H1 (cell line): Measurements from ENCODE around the gene TMEM255B. TPM values are rescaled to one million over a fixed set of nuclear protein-coding genes. Genes with fewer than 3 reads are reported as not detected.

ENCODE experiments used
- CBX5 ChIP-seq: fragments of 300-800, 300-1000 bp; sonication (generic); IDR thresholded peaks from 2 replicates; pipeline ENCODE4 v1.7.1; 2016; ENCODE audit warnings: antibody characterized with exemption, low read length, low read depth
- JUND ChIP-seq: IDR thresholded peaks from 2 replicates; pipeline ENCODE4 v1.6.1; 2011; ENCODE audit warnings: mild to moderate bottlenecking, improper control_type of control experiment, low read length
- MAFK ChIP-seq: IDR thresholded peaks from 2 replicates; pipeline ENCODE4 v1.6.1; 2012; ENCODE audit warnings: low read depth, mild to moderate bottlenecking, improper control_type of control experiment, low read length
- PHF8 ChIP-seq: fragments of 200-600 bp; sonication (generic); conservative IDR thresholded peaks from 2 replicates; pipeline ENCODE4 v1.7.1; 2012; ENCODE audit warnings: low read depth, mild to moderate bottlenecking, inconsistent platforms, low read length, moderate library complexity
- POU5F1 ChIP-seq: IDR thresholded peaks from 2 replicates; pipeline ENCODE4 v1.6.1; 2011; ENCODE audit warnings: low read depth, mild to moderate bottlenecking, low read length, moderate library complexity
- SIN3A ChIP-seq, 2 experiments: IDR thresholded peaks in 1 of 2; conservative IDR thresholded peaks in 1 of 2; 2 replicates each; pipeline ENCODE4 v1.6.1; 2011 to 2012; ENCODE audit warnings: low read length in 2 of 2, improper control_type of control experiment in 1 of 2, low read depth in 1 of 2, mild to moderate bottlenecking in 1 of 2
- SUZ12 ChIP-seq: fragments of 200-600 bp; sonication (generic); IDR thresholded peaks from 2 replicates; pipeline ENCODE4 v1.6.1; 2012; ENCODE audit warnings: mild to moderate bottlenecking, inconsistent platforms, low read length, moderate library complexity, mixed read lengths
- polyA plus RNA-seq, 7 experiments: library from polyadenylated mRNA; depleted of rRNA in 3 of 7; stranded (reverse) in 5 of 7; unstranded in 2 of 7; fragments of >200 nt in 5 of 7; fragments of 200-250 nt in 2 of 7; gene quantifications; 1 replicate in 5 of 7; 2 replicates in 1 of 7; 4 replicates in 1 of 7; pipeline versions ENCODE4 v1.2.1 to v1.2.3, GENCODE V29; 2011 to 2013; ENCODE audit warnings: missing spikeins in 2 of 7, mixed read lengths in 2 of 7
- total RNA-seq: library from RNA; stranded (reverse); fragmentation: NEBNext Ultra II Directional; extraction: Animal tissue kit (Norgen Biotek cat#: 25700); gene quantifications from 2 replicates; pipeline ENCODE4 v1.2.1, GENCODE V29; 2021
- TF ChIP-seq, protein P1 (sequence below): fragments of 300-600 bp; sonication (generic); IDR thresholded peaks from 2 replicates; pipeline ENCODE4 v1.7.1; 2012; ENCODE audit warnings: low read length, moderate library complexity, mild to moderate bottlenecking, inconsistent platforms; ENCODE audit not compliant: insufficient replicate concordance

The TMEM255B gene
- total and polyA plus RNA-seq, 2 of the 8 experiments (the other 6 are each of a cell fraction or from before 2014, with no cell fraction given), result 3.4 to 4.4 TPM

DNA sequence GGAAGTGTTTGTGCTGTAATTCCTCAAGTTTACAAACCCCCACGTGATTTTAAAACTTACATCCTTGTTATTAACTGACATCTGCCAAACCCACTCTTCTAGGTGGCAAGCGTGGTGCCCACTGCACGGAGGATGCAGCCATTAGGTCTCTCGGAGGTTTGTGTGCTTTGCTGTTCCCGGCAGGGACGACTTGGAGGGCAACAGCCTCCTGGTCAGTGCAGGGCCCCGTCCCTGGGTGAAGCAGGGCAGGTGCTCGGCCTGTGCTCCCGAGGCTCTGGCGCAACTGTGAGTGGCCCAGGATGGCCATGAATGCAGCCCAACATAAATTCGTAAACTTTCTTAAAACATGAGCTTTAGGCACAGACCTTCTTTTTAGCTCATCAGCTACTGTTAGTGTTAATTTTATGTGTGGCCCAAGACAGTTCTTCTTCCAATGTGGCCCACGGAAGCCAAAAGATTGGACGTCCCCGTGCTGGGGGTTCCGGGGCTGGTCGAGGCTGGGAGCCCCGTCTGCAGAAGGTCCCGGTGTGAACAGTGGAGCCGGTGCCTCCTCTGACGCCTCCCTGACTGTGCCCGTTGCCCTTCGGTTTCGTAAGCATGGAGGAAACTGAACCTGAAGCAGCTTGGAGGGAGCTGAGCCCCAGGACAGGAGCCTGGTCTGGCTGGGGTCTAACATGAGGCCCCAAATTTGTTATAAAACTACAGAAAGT lies 93.0 kb downstream of the TMEM255B start (continued):
- TF ChIP-seq, protein P1, sequence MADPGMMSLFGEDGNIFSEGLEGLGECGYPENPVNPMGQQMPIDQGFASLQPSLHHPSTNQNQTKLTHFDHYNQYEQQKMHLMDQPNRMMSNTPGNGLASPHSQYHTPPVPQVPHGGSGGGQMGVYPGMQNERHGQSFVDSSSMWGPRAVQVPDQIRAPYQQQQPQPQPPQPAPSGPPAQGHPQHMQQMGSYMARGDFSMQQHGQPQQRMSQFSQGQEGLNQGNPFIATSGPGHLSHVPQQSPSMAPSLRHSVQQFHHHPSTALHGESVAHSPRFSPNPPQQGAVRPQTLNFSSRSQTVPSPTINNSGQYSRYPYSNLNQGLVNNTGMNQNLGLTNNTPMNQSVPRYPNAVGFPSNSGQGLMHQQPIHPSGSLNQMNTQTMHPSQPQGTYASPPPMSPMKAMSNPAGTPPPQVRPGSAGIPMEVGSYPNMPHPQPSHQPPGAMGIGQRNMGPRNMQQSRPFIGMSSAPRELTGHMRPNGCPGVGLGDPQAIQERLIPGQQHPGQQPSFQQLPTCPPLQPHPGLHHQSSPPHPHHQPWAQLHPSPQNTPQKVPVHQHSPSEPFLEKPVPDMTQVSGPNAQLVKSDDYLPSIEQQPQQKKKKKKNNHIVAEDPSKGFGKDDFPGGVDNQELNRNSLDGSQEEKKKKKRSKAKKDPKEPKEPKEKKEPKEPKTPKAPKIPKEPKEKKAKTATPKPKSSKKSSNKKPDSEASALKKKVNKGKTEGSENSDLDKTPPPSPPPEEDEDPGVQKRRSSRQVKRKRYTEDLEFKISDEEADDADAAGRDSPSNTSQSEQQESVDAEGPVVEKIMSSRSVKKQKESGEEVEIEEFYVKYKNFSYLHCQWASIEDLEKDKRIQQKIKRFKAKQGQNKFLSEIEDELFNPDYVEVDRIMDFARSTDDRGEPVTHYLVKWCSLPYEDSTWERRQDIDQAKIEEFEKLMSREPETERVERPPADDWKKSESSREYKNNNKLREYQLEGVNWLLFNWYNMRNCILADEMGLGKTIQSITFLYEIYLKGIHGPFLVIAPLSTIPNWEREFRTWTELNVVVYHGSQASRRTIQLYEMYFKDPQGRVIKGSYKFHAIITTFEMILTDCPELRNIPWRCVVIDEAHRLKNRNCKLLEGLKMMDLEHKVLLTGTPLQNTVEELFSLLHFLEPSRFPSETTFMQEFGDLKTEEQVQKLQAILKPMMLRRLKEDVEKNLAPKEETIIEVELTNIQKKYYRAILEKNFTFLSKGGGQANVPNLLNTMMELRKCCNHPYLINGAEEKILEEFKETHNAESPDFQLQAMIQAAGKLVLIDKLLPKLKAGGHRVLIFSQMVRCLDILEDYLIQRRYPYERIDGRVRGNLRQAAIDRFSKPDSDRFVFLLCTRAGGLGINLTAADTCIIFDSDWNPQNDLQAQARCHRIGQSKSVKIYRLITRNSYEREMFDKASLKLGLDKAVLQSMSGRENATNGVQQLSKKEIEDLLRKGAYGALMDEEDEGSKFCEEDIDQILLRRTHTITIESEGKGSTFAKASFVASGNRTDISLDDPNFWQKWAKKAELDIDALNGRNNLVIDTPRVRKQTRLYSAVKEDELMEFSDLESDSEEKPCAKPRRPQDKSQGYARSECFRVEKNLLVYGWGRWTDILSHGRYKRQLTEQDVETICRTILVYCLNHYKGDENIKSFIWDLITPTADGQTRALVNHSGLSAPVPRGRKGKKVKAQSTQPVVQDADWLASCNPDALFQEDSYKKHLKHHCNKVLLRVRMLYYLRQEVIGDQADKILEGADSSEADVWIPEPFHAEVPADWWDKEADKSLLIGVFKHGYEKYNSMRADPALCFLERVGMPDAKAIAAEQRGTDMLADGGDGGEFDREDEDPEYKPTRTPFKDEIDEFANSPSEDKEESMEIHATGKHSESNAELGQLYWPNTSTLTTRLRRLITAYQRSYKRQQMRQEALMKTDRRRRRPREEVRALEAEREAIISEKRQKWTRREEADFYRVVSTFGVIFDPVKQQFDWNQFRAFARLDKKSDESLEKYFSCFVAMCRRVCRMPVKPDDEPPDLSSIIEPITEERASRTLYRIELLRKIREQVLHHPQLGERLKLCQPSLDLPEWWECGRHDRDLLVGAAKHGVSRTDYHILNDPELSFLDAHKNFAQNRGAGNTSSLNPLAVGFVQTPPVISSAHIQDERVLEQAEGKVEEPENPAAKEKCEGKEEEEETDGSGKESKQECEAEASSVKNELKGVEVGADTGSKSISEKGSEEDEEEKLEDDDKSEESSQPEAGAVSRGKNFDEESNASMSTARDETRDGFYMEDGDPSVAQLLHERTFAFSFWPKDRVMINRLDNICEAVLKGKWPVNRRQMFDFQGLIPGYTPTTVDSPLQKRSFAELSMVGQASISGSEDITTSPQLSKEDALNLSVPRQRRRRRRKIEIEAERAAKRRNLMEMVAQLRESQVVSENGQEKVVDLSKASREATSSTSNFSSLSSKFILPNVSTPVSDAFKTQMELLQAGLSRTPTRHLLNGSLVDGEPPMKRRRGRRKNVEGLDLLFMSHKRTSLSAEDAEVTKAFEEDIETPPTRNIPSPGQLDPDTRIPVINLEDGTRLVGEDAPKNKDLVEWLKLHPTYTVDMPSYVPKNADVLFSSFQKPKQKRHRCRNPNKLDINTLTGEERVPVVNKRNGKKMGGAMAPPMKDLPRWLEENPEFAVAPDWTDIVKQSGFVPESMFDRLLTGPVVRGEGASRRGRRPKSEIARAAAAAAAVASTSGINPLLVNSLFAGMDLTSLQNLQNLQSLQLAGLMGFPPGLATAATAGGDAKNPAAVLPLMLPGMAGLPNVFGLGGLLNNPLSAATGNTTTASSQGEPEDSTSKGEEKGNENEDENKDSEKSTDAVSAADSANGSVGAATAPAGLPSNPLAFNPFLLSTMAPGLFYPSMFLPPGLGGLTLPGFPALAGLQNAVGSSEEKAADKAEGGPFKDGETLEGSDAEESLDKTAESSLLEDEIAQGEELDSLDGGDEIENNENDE, result no peak
- no peak for TF ChIP-seq CBX5
- no peak for TF ChIP-seq POU5F1
- no peak for TF ChIP-seq SIN3A (conservative IDR thresholded peaks at IDR 0.05 in 1 of 2, IDR thresholded peaks at IDR 0.05 in 1 of 2; ENCODE audit: low read depth in 1 of 2, low read length in 2 of 2)
- no peak for TF ChIP-seq MAFK
- no peak for TF ChIP-seq SUZ12
- TF ChIP-seq PHF8, result no peak
- no peak for TF ChIP-seq JUND
